NCI-H748 (cell line): ENCODE measurements around the gene RUFY1.
"Not testable (repeated sequence)": the region's sequence is repeated elsewhere in the genome, so short reads cannot be mapped to it uniquely, and the experiment has no call there.

Experiments used
- DNase-seq: peaks from one replicate; lab custom pipeline; 2025; ENCODE audit not compliant: unreplicated experiment; lab: John Stamatoyannopoulos, UW

The RUFY1 gene, protein sequence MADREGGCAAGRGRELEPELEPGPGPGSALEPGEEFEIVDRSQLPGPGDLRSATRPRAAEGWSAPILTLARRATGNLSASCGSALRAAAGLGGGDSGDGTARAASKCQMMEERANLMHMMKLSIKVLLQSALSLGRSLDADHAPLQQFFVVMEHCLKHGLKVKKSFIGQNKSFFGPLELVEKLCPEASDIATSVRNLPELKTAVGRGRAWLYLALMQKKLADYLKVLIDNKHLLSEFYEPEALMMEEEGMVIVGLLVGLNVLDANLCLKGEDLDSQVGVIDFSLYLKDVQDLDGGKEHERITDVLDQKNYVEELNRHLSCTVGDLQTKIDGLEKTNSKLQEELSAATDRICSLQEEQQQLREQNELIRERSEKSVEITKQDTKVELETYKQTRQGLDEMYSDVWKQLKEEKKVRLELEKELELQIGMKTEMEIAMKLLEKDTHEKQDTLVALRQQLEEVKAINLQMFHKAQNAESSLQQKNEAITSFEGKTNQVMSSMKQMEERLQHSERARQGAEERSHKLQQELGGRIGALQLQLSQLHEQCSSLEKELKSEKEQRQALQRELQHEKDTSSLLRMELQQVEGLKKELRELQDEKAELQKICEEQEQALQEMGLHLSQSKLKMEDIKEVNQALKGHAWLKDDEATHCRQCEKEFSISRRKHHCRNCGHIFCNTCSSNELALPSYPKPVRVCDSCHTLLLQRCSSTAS

DNA sequence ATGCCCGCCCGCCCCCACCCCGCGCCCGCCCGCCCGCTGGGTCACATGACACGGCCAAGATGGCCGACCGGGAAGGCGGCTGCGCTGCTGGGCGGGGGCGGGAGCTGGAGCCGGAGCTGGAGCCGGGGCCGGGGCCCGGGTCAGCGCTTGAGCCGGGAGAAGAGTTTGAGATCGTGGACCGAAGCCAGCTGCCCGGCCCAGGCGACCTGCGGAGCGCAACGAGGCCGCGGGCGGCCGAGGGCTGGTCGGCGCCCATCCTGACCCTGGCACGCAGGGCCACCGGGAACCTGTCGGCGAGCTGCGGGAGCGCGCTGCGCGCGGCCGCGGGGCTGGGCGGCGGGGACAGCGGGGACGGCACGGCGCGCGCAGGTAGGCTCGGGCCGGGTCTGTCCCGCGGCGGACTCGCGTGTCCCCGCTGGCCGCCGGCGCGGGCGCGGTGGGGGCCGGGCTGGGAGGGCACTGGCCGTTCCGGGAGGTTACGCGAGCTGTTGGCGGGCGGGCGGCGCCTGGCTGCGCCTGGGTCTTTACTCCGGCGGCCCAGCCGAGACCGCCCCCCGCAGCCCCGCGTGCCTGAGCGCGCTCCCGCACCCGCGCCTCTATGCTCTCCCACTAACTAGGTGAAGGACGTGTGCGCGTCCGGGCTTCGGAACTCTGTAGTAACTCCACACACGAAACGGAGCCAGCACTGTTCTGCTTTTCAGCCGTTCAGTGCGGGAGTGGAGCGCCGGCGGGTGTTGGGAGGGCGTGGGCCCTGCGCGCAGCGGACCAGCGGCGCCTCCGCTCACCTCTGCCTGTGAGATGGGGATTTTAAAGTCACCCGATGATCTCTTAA is at the start of gene RUFY1:
TSS of gene RUFY1 (plus strand) at position 44 of the 832 bp plus-strand sequence. CDS start at position 60, 16 bp downstream.
- DNase-seq: peak; percentile 86

DNA sequence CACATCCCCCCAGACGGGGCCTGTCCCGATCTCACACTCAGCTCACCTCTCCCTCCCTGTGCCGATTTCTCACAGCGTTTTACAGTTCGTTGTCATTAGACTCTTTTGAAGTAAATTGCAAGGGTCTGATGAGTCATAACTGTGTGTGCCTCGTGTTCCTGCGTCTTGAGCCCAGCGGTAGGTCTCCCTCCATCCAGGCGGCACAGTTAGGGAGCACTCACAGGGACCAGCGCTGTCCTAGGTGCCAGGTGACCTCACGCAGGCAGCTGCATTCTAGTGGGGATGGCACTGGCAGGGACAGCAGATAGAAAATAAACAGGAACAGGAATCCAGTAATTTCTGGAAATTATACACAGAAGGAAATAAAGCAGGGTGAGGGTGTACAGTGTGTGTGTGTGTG is 48.4 kb upstream of the RUFY1 start:
- DNase-seq: not testable (repeated sequence)

DNA sequence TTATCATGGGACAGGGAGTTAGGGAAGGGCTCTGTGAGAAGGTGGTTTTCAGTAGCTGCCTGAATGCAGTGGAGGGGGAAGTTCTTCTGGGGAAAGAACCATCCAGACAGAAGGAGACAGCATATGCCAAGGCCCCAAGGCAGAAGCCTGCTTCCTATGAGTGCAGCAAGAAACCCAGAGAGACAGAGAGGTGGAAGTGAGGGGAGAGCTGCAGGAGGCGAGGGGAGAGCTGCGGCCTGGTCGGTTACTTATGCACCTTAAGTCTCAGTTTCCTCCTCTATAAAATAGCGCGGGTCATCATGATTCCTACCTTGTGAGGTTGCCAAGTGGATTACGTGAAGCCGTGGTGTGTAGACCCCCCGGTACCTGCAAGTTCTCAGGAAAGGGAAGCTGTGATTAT is 47.9 kb upstream of the RUFY1 start:
- DNase-seq: not testable (repeated sequence)

DNA sequence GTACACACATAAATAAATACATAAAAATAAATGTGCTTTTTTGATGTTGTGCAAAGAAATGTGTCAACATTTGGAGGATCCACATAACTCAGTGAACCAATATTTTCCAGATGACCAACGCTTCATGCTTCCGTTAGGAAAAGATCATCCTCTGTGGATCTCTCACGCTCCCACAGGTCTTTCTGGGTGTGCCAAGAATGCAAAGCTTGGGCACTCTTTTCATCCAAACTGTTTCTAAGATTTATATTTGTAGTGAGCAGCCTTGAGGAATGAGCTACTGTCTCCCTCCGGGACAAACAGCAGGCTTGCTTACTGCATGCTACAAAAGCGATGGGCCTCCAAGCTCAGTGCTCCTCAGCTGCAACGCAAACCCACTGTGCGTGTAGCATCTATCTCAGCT is 46.2 kb upstream of the RUFY1 start:
- DNase-seq: no peak

DNA sequence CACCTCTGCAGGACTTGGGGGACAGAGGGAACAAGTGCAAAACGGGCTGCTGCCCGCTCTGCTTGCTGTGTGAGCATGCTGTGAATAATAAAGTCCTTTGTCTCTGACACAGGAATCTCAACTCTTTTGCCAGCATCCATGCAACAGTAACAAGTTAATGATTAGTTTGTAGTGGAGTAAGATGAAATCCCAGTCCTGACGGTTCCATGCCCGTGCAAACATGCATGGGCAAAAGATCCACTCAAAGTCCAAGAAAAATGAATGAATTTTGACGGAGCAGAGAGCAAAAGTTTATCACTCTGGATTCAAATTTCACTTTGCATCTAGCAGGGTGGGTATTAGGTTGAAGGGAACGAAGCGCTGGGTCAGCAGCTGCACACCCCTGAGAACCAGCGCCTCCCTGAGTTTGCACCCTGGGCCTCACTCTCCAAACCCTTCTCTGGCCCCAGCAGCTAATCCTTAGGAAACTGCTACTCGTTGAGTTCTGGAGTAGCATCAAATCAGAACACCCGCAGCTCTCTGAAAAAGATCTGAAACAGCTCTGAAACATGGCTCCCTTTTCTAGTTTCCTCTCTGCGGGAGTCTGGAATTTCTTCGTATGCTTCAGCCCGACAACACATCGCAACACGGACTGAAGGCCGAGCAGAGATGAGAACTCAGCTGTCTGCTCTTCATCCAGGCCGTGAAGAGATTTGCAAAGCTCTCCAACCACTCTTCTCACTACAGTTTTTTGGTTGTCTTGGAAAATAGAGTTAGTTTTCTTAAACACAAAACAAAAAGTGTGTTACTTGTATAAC is 45.6 kb upstream of the RUFY1 start:
- DNase-seq: no peak

DNA sequence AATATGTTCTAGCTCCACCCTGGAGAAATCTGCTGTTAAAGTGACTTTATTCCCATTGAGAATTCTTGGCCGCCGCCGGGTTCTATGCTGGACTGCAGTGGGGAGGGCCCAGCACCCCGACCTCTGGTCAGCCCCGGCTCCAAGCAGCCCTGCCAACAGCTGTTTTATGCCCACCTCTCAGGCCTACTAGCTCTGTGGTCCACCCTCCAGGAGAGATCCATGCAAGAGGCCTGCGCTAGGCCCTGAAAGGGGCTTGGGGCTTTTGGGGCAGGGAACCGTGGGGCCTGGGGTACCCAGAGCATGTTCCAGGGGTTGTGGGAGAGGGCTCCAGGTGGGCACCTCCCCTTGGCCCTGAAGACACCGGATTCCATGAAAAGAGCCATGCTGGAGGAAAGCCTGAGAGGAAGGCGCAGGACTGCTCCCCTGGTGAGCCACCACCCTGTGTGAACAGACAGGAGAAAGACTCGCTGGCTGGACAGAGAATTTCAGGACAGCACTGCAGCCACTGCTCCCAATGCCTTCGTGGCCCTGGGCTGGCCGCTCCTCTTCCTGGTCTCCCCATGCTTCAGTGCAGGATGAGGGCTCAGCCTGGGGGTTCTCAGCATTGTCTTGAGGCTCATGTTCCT is 44.6 kb upstream of the RUFY1 start:
- no peak for DNase-seq

DNA sequence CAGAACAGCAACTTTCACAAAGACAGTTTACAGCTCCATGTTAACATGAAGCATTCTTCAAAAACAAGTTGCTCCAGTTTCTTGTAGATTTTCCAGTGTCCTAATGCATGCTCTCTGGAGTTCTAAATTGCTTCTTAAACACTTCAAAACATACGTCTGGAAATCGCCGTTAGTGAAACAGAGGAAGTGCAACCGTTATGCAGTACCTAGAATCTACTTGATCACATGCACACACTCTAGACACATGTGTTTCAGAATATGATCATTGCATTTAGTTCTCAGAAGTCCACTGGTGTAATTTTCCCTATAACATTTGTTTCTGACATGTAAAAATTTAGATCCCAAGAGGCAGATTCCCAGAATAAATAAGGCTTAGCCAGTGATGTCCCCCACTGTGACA is 41.1 kb upstream of the RUFY1 start:
- DNase-seq: no peak

DNA sequence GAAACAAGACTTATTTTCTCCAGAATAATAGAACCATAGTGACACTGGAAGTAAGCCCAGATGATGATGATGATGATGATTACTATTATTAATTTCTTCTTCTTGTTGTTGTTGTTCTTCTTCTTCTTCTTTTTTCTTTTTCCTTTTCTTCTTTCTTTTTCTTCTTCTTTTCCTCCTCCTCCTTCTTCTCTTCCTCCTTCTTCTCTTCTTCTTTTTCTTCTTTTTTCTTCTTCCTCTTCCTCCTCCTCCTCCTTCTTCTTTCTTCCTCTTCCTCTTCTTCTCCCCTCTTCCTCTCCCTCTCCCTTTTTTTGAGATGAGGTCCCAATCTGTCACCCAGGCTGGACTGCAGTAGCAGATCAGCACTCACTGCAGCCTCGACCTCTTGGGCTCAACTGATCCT is 40.5 kb upstream of the RUFY1 start:
- DNase-seq: no peak

DNA sequence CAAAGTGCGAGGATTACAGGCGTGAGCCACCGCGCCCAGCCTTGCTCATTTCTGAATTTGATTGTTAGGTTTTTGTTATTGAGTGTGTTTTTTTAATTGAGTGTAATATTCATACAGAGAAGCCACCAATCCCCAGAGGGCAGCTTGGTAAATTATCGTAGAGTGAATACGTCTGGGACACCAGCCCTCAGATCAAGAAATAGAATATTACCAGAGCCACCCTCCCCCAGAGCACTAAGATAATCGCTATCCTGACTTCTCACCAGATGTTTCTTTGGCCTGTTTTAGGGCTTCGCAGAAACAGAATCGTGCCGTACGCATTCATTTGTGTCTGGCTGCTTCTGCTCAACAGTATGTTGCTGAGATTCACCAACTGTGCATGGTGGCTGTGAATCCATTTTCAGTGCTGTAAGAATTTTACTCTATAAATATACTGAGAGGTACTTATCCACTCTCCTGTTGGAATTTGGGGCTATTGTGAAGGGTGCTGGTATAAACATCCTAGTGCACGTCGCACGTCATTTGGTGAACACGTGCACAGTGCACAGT is 37.8 kb upstream of the RUFY1 start:
- no peak for DNase-seq

DNA sequence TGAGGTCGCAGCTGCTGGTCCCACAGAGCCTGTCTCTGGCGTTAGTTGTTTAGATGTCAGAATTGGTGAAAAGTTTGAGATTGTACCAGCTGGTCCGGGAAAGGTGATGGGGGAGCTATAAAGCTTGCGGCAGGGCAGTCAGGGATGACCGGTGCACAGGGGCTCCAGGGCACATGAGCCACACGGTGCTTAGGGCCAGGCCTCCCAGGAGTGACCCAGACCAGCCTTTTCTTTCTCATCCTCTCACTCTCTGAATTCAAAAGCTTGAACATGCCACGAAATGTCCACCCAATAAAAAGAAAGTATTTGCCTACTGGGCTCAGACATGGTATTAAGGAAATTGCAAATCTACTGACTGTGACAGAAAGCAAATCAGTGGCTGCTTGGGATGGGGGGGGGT is 34.9 kb upstream of the RUFY1 start:
- not testable (repeated sequence) for DNase-seq

DNA sequence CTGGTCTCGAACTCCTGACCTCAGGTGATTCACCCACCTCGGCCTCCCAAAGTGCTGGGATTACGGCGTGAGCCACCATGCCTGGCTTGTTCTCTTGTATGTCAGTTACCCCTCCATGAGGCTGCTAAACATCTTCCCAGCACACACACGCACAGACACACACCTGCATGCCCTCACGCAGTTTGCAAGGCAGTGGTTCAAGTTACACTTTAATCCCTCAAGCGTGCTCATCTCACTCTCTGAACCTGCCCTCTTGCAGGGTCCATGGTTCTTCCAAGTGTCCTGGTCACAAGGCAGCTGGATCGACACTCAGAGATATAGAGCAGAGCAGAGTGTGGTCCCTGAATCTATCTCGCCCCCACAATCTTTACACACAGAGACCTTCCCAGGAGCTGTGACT is 34.1 kb upstream of the RUFY1 start:
- DNase-seq: no peak

DNA sequence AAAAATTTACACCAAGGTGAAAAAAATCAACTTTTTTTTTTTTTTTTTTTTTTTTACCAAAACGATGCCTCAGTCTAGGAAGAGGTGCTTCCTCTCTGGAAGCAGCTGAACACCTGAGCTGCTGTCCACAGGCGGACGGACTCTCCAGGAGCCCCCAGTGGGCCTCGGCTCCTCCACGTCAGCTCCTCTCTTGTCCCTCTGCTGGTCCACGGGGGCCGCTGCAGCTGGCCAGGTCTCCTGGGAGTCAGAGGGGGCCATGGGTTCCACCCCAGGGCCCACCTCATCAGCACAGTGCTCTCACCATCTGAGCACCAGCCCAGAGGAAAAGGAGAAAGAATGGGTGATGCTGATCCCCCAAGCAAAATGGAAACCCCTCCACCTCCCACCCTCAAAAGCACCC is 32.6 kb upstream of the RUFY1 start:
- not testable (repeated sequence) for DNase-seq

DNA sequence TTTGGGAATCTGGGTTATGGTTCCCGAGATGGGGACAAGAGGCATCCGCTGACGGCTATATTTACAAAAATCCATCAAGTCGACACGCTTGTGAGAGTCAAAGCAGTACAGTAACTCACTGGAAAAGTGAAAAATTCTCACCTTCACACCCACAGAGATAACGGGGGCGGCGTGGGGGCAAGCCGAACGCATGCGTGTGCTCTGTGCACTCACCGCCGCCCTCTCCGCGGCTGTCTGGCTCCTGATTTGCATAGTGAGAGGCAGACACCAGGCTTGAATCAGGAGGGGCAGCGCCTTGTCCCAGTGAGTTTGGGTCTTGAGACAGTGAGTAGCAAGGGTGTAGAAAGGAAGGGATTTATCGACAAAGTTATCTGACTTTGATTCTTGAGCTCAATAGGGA is 32.0 kb upstream of the RUFY1 start:
- not testable (repeated sequence) for DNase-seq

DNA sequence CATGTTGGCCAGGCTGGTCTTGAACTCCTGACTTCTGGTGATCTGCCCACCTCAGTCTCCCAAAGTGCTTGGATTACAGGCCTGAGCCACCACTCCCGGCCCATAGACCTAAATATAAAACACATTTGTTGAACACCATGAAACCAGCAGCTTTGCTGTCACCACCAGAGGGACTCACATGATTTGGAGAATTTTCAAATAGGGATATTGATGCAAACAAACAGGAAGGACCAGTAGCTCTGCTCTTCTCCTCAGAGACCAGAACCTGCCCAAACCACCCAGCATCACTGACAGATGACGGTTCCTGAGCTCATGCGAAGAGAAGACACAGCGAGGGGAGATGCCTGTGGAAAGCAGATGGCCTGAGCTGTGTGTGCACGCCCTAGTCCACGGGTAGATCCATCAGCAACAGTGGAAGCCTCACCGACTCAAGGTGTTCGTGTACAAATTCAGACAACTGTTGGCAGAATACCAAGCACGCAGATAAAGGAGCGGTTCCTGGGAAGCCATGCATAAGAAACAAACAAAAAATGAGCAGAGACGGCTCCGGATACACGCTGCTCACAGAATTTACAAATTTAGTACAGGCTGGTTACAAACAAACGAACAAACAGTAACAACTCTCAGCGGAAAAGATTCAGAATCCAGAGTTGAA is 30.8 kb upstream of the RUFY1 start:
- DNase-seq: not testable (repeated sequence)

DNA sequence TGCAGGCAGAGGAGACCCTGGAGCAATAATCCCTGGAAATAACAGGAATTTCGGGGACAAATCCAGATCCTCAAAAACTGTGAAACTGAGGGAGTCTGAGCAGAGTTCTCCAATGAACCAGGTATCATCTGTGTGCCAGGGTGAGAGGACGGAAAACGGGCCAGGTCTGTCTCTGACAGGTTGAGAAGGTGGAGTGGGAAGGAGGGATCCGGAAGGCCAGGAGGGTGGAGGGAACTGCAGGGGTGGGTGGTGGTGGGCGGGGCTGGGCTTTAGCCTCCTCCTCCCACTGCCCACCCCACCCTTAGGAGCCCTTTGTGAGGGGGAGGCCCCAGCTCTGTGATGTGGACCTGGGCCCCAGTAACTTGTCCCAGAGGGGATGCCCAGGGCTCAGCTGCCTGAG is 28.2 kb upstream of the RUFY1 start:
- DNase-seq: not testable (repeated sequence)

DNA sequence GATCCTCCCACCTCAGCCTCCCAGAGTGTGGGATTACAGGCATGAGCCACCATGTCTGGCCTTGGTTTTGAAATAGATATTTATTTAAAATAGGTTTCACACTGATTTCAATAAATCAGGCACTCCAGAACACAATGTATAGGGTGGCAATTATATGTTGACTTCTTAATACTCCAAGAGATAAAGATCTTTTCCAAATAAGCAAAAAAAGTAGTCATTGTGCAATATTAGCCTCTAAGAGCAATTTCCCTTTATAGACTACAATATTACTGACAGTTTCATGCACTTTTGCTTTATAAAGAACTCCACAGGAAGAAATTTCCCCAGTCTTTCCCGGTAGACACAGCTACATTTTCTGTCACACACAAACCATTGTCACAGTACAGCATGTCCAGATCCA is 23.4 kb upstream of the RUFY1 start:
- DNase-seq: no peak

DNA sequence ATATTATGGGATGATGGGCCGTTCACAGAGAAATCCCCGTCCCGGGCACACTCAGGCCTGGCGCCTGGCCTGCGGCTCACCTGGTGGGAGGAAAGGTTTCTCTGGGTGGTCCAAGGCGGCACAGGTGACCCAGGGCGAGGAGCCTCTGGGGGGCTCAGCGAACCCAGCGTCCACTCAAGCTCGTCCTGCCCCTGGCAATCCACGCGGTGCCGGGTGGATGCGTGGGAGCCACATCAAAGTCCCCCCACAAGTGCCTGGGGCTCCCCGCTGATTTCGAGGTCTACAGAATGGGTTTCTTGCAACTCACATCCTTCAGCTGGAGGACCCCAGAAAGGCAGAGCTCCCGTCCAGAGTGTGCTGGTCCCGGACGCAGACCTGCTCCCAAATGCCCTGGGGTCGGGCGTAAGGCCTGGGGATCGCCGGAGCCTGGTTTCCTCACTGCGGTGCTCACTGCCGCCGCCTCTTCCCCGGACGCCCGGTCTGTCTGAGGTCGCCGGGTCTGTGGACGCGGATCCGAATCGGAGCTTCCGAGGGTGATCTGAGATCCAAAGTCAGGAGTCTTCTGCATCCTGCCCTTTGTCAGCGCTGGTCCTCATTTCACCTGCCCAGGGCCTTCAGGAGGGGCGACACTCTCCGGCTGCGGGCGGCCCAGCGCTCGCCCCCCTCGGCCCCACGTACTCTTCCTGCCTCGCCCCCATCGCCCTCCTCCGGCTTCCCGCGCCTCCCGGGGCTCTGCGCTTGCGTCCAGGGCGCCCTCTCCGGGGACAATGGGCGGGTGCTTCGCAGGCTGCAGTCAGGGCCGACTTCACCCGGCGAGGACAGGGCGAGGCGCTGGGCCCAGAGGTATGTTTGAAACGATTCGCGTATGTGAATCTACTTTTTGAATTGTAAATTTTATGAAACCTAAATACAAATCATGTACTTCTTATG is 20.0 kb upstream of the RUFY1 start:
- DNase-seq: no peak

DNA sequence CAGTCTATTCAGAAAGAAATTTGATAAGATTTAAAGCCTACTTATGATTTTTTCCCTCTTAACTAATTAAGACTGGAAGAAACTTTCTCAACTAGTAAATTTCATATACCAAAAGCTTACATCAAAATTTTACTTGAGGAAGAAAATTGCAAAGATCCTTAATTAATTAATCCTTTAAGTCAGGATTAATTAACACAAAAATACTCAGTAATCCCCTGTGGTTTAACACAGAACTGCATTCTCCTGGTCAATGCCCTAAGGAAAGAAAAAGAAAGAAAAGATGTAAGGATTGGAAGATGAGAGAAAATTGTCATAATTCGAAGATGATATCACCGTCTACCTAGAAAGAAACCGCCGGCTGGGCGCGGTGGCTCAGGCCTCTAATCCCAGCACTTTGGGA is 17.3 kb upstream of the RUFY1 start:
- DNase-seq: no peak
